GM12864 (cell line): Measurements from ENCODE around the gene COX20.
A peak's percentile ranks its signal among the peaks of the same experiment; 100 is the strongest.

ENCODE experiments used
- DNase-seq: peaks from one replicate; pipeline ENCODE4 v3.0.0-alpha.2; 2011; ENCODE audit warnings: low read depth
- H3K4me3 ChIP-seq: 2 replicates; pipeline ENCODE4 v1.5.1; 2011; ENCODE audit warnings: mild to moderate bottlenecking, low read depth, low read length, control low read depth
- CTCF ChIP-seq: IDR thresholded peaks from 2 replicates; pipeline ENCODE4 v1.5.1; 2011; ENCODE audit warnings: low read depth, mild to moderate bottlenecking, moderate library complexity, low read length, control low read depth, inconsistent platforms; ENCODE audit errors: missing control alignments

COX20 gene

GRCh38 chr1:244851546-244852231 is 16.2 kb downstream of the COX20 start:
- TF ChIP-seq CTCF = no peak
- H3K4me3 ChIP-seq = no peak overlapping the region
- DNase-seq = no peak

- no peak overlapping the region for H3K4me3 ChIP-seq
- no peak for DNase-seq
- no peak for TF ChIP-seq CTCF
Observed at GRCh38 chr1:244852694-244853093, 17.2 kb downstream of the COX20 start.

GRCh38 chr1:244854166-244854565 is 18.7 kb downstream of the COX20 start:
- no peak overlapping the region for H3K4me3 ChIP-seq
- DNase-seq = no peak
- no peak for TF ChIP-seq CTCF

- DNase-seq = no peak
- no peak overlapping the region for H3K4me3 ChIP-seq
- TF ChIP-seq CTCF = no peak
Observed at GRCh38 chr1:244854865-244855578, 19.6 kb downstream of the COX20 start.

- no peak for TF ChIP-seq CTCF
- DNase-seq = no peak
- H3K4me3 ChIP-seq = no peak overlapping the region
Observed at GRCh38 chr1:244857761-244858160, 22.3 kb downstream of the COX20 start.

- no peak for TF ChIP-seq CTCF
- no peak overlapping the region for H3K4me3 ChIP-seq
- DNase-seq = no peak
Observed at GRCh38 chr1:244858357-244858756, 22.9 kb downstream of the COX20 start.

- DNase-seq = no peak
- peak overlapping the region; percentile 1; the same call in 1 of the 2 replicates for H3K4me3 ChIP-seq
- TF ChIP-seq CTCF = no peak
Observed at GRCh38 chr1:244860078-244860477, 24.6 kb downstream of the COX20 start.
